DMS79 (cell line): Measurements from ENCODE around the gene SUN5.

Experiments
- DNase-seq: peaks from one replicate; lab custom pipeline; 2025; lab: John Stamatoyannopoulos, UW

Gene SUN5

GRCh38 chr20:33014336-33015113 lies 10.3 kb upstream of the SUN5 start:
- DNase-seq: no peak

- DNase-seq: no peak
Observed at GRCh38 chr20:33013701-33014326, 9.6 kb upstream of the SUN5 start.

DNA sequence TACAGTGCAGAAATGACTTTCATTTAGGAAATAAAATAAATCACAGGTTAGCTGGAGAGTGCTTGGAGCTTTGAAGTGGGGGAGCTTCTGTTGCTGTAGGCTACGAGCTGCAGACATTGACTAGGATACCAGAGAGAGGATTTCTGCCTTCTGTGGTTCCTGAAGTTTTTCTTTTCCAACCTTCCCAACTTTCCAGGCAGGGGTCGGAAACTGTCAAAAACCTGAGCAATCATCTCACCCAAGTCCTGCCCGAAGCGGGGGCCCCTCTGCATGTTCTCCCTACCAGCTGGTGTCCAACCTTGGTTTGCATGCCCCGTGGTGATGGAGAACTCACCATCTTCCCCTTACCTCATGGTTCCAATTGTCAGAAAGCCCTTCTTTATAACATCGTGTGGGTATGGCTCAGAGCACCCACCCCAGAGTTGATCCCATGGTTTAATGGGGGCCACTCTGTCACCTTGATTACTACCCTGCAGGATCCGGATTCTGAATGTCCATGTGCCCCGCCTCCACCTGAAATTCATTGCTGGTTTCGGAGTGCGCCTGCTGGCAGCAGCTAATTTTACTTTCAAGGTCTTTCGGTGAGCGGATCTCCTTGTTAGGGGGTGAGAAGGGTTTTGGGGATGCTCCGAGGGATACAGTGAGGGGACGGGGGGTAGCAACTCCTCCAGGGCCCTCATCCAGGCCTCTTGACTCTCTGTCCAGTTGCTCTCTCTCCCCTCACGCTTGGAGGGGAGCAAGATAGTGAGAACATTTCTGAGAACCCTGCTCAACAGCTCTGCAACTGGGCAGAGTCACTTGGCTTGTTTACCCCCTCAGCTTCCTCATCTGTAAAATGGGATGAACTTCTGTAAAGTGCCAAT lies 8.3 kb upstream of the SUN5 start:
- no peak for DNase-seq

DNA sequence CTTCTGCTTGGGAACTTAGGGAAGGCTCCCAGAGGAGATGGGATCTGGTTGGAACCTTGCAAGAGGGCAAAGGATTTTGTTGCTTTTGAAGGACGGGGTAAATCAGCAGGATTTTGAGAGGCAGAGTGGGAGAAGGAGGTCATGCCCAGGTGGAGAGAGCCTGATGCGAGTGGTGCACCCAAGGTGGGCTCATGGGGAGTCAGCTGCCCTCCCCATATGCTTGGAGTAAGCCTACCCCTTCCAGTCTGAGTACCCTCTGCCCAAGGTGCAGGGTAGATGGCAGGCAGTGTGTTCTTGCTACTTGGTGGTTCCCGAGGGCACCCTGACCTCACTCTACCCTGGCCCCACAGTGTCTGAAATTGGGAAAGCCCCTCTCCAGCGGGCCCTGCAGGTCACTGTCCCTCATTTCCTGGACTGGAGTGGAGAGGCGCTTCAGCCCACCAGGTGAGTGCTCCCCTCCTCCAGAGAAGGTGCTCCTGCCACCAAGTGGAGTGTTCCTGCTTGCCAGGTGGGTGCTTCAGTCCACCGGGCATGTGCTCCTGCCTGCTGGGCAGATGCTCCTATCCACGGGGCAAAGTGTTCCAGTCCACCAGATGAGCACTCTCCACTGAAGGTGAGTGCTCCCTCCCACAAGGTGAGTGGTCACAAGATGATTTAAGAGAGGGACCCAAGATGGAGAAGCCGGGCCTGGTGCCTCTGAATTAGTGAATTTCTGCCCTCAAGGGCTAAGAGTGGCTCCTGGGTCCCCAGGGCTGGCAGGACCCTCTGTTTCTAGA lies 6.6 kb upstream of the SUN5 start:
- no peak for DNase-seq

DNA sequence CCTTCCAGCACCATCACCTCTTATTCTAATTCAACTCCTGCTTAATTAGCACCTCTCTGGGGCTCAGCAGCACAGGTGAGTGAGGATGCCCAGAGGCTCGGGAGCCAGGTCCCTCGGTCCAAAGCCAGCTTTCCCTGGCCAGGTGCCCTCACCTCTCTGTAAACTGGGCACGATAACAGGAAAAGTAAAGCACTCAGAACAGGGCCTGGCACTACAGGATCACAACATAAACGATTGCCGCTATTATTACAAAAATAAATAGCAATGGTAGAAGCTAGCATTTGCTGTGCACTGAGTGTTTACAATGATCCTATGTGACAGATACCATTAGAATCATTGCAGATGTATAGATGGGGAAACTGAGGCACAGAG lies 5.9 kb upstream of the SUN5 start:
- DNase-seq: no peak

DNA sequence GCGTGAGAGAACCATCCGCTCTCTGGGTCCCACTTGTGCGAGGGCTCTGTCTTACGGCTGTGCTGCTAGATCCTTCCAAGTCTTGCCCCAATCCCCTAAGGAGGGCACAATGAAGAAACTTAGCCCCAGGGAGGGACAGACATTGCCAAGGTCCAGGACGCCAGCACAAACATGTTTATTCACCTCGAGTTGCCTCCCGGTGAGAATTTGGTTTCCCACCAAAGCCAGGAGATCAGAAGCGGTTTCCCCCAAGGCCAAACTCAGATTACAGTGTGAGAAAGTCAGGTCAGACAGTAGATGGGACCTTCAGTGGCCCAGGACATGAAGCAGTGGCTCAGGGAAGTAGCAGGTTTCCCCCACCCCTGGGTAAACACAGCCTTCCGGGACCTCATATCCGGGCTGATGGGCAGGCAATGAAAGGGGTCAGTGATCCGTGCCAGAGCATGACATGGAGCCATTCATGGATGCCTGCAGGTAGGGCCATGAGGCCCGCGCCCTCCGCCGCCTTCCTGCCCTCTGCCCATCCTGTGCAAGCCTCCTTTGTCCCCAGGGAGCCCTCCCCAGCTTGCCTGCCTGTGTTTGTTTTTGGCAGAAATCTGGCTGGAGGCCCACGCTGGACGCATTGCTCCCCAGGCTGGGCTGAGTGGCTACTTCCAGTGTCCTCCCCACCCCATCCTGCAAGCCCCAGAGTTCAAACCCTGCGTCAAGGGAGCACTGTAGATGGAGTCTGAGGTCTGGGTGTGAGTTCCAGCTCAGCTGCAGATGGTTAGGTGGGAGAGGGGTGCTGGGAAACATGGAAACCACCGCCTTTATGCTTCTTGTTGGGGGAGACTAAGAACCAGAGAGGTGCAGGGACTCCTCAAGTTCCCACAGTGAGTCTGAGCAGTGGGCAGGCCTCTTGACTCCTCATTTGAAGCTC lies 5.2 kb upstream of the SUN5 start:
- no peak for DNase-seq

DNA sequence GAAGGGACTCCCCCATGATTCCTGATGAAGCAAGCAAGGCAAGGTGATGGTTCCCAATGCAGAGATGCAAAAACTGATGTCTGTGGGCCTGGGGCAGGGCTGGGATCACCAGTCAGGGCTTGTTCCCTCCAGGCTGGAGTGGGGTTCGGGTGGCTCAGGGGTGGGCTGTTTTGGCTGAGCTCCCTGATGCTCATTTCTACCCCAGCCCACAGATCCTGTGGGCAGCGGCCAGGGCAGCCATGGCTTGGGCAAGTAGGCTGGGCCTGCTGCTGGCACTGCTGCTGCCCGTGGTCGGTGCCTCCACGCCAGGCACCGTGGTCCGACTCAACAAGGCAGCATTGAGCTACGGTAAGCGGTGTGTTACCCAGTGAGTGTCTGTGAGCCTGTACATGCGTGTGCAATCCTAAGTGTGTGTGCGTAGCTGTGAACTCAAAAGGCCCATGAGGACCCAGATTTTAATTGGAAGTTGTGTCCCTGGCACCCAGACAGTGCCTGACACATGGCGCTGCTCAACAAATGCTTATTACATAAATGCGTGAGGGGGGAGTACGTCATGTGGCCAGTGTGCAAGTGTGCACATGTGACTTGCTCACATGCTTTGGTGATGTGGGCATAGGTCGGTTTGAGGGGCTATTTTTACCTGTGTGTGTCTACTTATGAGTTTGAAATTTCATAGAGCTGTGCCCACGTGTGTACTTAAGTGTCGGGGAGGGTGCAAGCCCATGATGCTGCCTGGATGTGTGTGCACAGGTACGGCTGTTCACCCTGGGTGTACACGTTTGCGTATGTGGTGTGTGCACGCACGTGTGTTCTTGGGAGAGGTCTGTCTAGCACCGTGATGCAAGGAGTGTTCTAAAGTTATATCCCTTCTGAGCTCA lies 4.3 kb upstream of the SUN5 start:
- no peak for DNase-seq

- no peak for DNase-seq
Observed at GRCh38 chr20:33007376-33008335, 3.4 kb upstream of the SUN5 start, which contains the start of gene BPIFB2. TSS of gene BPIFB2 (plus strand) at chr20:33007704. CDS start at chr20:33008575, 871 bp downstream.

- DNase-seq: no peak
Observed at GRCh38 chr20:33006776-33007375, 2.6 kb upstream of the SUN5 start.

DNA sequence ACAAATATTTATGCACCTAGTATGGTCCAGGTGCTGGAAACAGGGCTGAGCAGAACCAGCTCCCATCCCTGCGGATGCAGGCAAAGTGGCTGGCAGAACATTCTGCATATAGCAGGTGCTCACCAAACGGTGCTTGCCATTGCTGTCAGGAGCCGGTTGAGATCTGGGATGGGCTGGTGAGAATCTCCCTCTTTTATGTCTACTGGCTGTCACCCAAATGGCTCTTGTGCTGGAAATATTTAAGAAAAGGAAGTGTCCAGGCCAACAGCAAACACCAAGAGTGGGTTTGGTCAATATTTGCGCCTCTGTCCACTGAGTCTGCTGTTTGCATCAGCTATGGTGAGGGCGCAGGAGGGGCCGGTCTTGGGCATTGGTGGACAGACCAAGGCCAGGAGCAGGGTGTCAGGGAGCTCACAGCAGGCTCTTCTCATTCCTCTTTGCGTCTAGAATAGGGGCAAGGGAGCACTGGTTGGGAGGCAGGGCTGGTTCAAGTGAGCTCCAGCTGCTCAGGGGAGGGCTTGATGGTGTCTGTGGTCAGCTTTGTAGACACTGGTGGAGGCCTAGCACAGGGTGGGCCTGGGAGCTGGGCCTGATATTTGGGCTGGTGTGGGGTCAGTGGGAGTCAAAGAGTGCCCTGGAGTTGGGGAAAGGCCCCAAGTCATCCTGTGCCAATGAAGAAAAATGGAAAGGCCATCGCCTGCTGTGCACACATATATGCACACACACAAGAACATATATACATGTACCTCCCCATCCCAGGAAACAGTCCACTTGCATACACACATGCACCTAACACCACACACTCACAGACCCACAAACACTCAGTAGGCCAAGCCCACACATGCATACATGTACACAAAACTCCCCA lies 1.9 kb upstream of the SUN5 start:
- DNase-seq: no peak

DNA sequence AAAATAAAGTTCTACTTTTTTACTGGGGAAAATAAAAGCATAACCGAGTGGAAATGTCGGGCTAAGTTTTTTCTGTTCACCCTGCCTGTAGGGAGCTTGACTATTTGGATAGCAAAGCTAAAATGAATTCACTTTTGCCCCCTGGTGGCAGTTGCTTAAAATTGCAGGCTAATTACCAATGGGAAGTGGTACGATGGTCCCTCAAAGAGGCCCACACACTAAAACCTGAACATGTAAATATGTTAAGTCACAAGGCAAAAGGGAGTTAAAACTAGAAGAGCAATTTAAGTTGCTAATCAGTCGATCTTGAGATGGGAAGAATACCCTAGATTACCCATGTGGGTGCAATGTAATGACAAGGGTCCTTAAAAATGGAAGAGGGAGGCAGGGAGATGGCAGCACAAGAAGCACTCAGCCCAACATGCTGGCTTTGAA lies 916 bp upstream of the SUN5 start:
- DNase-seq: no peak

DNA sequence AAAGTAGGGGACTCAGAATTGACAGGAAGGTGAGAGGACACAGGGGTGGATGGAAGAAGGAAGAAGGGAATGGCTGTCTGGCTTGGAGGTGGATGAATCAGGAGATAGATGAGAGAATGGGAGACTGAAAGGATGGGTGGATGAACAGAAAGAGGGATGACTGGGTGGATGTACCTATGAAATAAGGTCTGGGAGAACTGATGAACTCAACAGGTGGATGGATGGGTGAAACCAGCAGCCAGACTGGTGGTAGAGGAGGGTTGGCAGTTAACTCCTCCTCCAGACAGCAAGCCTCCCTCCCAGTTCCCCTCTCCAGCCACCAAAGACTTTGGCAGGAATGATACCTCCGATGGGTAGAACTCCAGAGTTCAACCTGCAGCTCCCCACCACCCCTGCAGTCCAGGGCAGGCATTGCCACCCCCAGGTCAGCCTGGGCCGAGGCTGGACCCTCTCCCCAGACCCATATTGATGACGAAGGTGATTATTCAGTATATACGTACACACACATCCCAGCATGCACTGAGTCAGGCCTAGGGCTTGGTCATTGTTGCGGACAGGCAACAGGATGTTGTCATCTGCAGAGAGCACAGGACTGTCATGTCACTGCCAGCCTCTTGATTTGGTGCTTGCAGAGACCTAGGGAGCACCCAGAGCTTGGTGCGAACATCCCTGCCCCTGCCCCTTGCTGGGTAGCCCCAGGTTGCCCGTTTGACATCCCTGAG lies 2.0 kb downstream of the SUN5 start:
- DNase-seq: no peak

GRCh38 chr20:33000802-33001466 lies 3.3 kb downstream of the SUN5 start:
- no peak for DNase-seq

DNA sequence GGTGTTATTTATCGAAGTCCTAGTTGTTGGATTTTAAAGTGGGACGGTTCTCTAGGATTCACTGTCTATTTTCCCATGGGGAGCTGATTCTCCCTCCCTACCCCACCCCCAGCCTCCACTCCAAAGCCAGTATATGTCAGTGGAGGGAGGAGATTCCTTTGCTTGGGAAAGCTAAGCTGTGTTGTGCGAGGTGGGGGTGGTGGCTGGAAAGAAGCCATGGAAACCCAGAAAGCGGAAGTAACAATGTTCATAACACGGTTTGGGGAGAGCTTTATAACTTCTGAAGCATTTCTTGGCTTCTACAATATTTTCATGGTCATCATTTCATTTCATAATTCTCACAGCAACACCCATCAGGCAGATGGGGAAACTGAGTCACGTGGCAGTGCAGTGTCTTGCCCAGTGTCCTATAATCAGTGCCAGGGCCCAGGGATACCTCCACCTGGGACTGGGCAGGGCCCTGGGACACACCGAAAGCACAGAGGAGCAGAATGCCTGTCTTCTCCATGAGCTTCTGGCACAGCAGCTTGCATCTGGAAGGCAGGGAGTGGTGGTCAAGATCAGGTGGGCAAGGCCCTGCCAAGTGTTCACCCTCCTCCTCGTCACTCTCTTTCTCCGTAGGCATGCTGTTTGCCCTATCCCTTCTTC lies 4.5 kb downstream of the SUN5 start:
- DNase-seq: no peak

- DNase-seq: no peak
Observed at GRCh38 chr20:32997431-32997830, 6.8 kb downstream of the SUN5 start.

GRCh38 chr20:32995802-32996201 lies 8.4 kb downstream of the SUN5 start:
- no peak for DNase-seq
